ENCODE results near the gene PARP9. TPM values are rescaled to one million over a fixed set of nuclear protein-coding genes. Genes with fewer than 3 reads are reported as not detected.
"Not testable (repeated sequence)": the region's sequence is repeated elsewhere in the genome, so short reads cannot be mapped to it uniquely, and the experiment has no call there.

Gene PARP9
- total and polyA plus RNA-seq, 2 experiments from 2014 or later: 15.0 to 29.8 TPM

GRCh38 chr3:122572940-122573412, 8.9 kb upstream of the PARP9 start:
- no peak overlapping the region for H3K4me3 ChIP-seq
- H3K4me1 ChIP-seq (ENCODE audit: insufficient read depth): no peaks in the 10 kb centered on the region
- H3K9me3 ChIP-seq (ENCODE audit: low read depth): no peaks in the 10 kb centered on the region
- H3K27ac ChIP-seq: no peak overlapping the region
- H3K36me3 ChIP-seq (replicated peaks; ENCODE audit: insufficient read depth, low read depth): peaks cover 7% of the 10 kb centered on the region
- TF ChIP-seq EZH2 (IDR thresholded peaks at IDR 0.05; ENCODE audit: borderline replicate concordance): no peak
- DNase-seq (ENCODE audit: low spot score): peak; percentile 23
- H3K9me2 ChIP-seq (replicated peaks; ENCODE audit: insufficient read depth): no peaks in the 10 kb centered on the region
- no peak overlapping the region for H2AFZ ChIP-seq
- H3K79me2 ChIP-seq: no peaks in the 10 kb centered on the region
- H3K27me3 ChIP-seq: no peaks in the 10 kb centered on the region
- WGBS (ENCODE audit: low lambda C conversion rate, missing lambda C conversion rate): 32% methylated on average over 3 of the region's 3 CpGs
- H4K20me1 ChIP-seq (ENCODE audit: insufficient read depth, poor library complexity, severe bottlenecking): no peaks in the 10 kb centered on the region
- no peak overlapping the region for H3K4me2 ChIP-seq

- Histone ChIP-seq H3K9me3 (ENCODE audit: low read depth) (no peaks in the 10 kb centered on the region), H4K20me1 (ENCODE audit: insufficient read depth, poor library complexity, severe bottlenecking) (no peaks in the 10 kb centered on the region), H3K9me2 (replicated peaks; ENCODE audit: insufficient read depth) (no peaks in the 10 kb centered on the region), H3K79me2 (peaks cover 14% of the 10 kb centered on the region), H3K4me3 (no peak overlapping the region), H3K4me2 (no peak overlapping the region), H3K27me3 (no peaks in the 10 kb centered on the region), H3K27ac (peak overlapping the region; percentile 33), H2AFZ (no peak overlapping the region), H3K4me1 (ENCODE audit: insufficient read depth) (peaks cover 6% of the 10 kb centered on the region), H3K36me3 (replicated peaks; ENCODE audit: insufficient read depth, low read depth) (peaks cover 7% of the 10 kb centered on the region)
- TF ChIP-seq, protein P1, sequence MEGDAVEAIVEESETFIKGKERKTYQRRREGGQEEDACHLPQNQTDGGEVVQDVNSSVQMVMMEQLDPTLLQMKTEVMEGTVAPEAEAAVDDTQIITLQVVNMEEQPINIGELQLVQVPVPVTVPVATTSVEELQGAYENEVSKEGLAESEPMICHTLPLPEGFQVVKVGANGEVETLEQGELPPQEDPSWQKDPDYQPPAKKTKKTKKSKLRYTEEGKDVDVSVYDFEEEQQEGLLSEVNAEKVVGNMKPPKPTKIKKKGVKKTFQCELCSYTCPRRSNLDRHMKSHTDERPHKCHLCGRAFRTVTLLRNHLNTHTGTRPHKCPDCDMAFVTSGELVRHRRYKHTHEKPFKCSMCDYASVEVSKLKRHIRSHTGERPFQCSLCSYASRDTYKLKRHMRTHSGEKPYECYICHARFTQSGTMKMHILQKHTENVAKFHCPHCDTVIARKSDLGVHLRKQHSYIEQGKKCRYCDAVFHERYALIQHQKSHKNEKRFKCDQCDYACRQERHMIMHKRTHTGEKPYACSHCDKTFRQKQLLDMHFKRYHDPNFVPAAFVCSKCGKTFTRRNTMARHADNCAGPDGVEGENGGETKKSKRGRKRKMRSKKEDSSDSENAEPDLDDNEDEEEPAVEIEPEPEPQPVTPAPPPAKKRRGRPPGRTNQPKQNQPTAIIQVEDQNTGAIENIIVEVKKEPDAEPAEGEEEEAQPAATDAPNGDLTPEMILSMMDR (IDR thresholded peaks at IDR 0.05; ENCODE audit: poor library complexity): no peak
- TF ChIP-seq EZH2phosphoT487 (IDR thresholded peaks at IDR 0.05; ENCODE audit: low read depth, severe bottlenecking, unreplicated experiment) (no peak), EZH2 (IDR thresholded peaks at IDR 0.05; ENCODE audit: borderline replicate concordance) (no peak)
- WGBS (ENCODE audit: low lambda C conversion rate, missing lambda C conversion rate): 64% methylated on average over 3 of the region's 3 CpGs
- DNase-seq (ENCODE audit: low spot score): no peak
Observed at GRCh38 chr3:122568755-122569154, 4.7 kb upstream of the PARP9 start.

- Histone ChIP-seq H3K79me2 (peaks cover 17% of the 10 kb centered on the region), H3K27ac (peak overlapping the region; percentile 33), H3K4me1 (ENCODE audit: insufficient read depth) (peaks cover 12% of the 10 kb centered on the region)
- H3K9me2 ChIP-seq (replicated peaks; ENCODE audit: insufficient read depth); H3K4me3 ChIP-seq; H3K36me3 ChIP-seq (replicated peaks; ENCODE audit: insufficient read depth, low read depth); H2AFZ ChIP-seq; H3K4me2 ChIP-seq; H4K20me1 ChIP-seq (ENCODE audit: insufficient read depth, poor library complexity, severe bottlenecking); DNase-seq (ENCODE audit: low spot score); H3K27me3 ChIP-seq; H3K9me3 ChIP-seq (ENCODE audit: low read depth): not testable (repeated sequence)
- WGBS (ENCODE audit: low lambda C conversion rate, missing lambda C conversion rate): 96% methylated on average over 7 of the region's 7 CpGs
Observed at GRCh38 chr3:122568131-122568530, 4.0 kb upstream of the PARP9 start.

GRCh38 chr3:122563717-122564025, 429 bp downstream of the PARP9 start:
- peaks cover 18% of the 10 kb centered on the region for H3K4me1 ChIP-seq (ENCODE audit: insufficient read depth)
- peak overlapping the region; percentile 74 for H3K4me3 ChIP-seq
- no peaks in the 10 kb centered on the region for H3K36me3 ChIP-seq (replicated peaks; ENCODE audit: insufficient read depth, low read depth)
- no peaks in the 10 kb centered on the region for H3K27me3 ChIP-seq
- no peaks in the 10 kb centered on the region for H3K9me3 ChIP-seq (ENCODE audit: low read depth)
- H3K4me2 ChIP-seq: peak overlapping the region; percentile 73
- 65% methylated on average over 5 of the region's 5 CpGs for WGBS (ENCODE audit: low lambda C conversion rate, missing lambda C conversion rate)
- H3K27ac ChIP-seq: peak overlapping the region; percentile 98
- no peak for DNase-seq (ENCODE audit: low spot score)
- TF ChIP-seq EZH2phosphoT487 (IDR thresholded peaks at IDR 0.05; ENCODE audit: low read depth, severe bottlenecking, unreplicated experiment): no peak
- TF ChIP-seq EZH2 (IDR thresholded peaks at IDR 0.05; ENCODE audit: borderline replicate concordance): no peak
- TF ChIP-seq, protein P1 (IDR thresholded peaks at IDR 0.05; ENCODE audit: poor library complexity): no peak
- H2AFZ ChIP-seq: peak overlapping the region; percentile 80
- no peaks in the 10 kb centered on the region for H3K9me2 ChIP-seq (replicated peaks; ENCODE audit: insufficient read depth)
- H4K20me1 ChIP-seq (ENCODE audit: insufficient read depth, poor library complexity, severe bottlenecking): no peaks in the 10 kb centered on the region
- H3K79me2 ChIP-seq: peaks cover 27% of the 10 kb centered on the region
